T-helper 2 cell (primary cell): Measurements from ENCODE around the gene TMEM123.

Source experiments
- DNase-seq, 5 experiments: peaks; one replicate each; pipeline versions ENCODE4 v3.0.0 to v3.0.0-alpha.2; 2012 to 2022

The TMEM123 gene

DNA sequence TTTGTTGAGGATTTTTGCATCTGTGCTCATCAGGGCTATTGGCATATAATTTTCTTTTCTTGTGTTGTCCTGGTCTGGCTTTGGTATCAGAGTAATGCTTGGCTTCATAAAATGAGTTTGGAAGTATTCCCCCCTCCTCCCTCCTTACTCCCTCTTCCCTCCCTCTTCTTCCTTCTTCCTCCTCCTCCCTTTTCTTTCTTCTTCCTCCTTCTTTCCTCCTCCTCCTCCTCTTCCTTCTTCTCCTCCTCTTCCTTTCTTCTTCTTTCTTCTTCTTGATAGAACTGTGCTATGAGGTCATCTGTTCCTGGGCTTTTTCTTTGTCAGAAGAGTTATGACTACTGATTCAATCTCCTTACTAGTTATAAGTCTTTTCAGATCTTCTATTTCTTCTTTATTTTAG, 95.4 kb downstream of the TMEM123 start:
- no peak for DNase-seq

GRCh38 chr11:102347462-102348370, 104.8 kb downstream of the TMEM123 start:
- DNase-seq: peak in 2 of 5 experiments; percentile 29 to 45

DNA sequence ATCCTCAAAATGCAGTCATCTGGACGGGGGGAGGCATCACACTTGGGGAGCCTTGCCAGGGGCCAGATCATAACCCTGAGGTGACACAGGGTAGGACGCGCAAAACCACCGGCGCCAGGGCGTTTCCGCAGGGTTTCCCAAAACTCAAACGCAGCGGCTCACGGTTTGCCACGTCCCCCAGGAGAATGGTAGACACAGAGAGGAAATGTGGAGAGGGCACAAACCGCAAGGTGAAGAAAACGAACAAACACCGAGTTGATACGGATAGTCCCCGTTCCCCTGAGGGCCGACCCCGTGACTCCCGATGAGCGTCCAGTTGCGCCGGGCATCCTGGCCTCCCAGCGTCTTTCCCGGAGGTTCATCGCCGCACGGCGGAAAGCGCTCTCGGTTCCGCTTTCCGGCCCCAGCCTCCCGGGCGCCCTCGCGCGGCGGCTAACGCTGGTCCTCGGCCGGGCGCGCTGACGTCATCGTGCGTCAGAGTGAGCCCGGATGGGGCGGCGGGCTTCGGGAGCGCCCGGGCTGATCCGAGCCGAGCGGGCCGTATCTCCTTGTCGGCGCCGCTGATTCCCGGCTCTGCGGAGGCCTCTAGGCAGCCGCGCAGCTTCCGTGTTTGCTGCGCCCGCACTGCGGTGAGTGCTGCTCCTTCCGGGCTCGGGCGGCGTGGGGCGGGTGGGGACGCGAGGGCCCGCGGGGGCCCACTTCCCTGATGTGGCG, 105.7 kb downstream of the TMEM123 start, which contains the start of gene BIRC2:
TSS of gene BIRC2 (plus strand) at position 467 of the 714 bp plus-strand sequence. CDS start 2,641 bp downstream, outside the sequence.
- DNase-seq: peak; percentile 90 to 97 (median 92)

DNA sequence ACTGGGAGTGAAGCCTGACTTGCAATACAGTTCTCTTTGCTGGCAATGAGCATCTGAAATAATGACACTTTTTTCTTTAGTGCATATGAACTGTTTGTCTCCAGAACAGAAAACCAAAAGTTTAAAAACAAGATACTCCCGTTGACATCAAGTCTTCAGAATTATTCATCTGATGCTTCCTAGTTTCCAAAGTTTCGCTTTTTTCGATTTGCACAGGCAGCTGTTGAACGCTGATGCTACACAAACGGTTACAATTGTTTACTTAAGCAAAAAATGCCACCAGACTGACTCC, 106.2 kb downstream of the TMEM123 start:
- no peak for DNase-seq
